COR-L47 (cell line): ENCODE measurements around the gene LRP4.

Experiments
- DNase-seq: peaks from one replicate; lab custom pipeline; 2025; lab: John Stamatoyannopoulos, UW

The LRP4 gene

GRCh38 chr11:46918788-46919513, 601 bp upstream of the LRP4 start:
- DNase-seq, result no peak

GRCh38 chr11:46917762-46918082, 628 bp downstream of the LRP4 start:
- DNase-seq, result no peak

GRCh38 chr11:46917109-46917761, 1.1 kb downstream of the LRP4 start:
- no peak for DNase-seq

- no peak for DNase-seq
These were observed 1.9 kb downstream of the LRP4 start for GRCh38 chr11:46916286-46917108.

GRCh38 chr11:46914910-46915309, 3.4 kb downstream of the LRP4 start:
- no peak for DNase-seq

GRCh38 chr11:46914363-46914762, 4.0 kb downstream of the LRP4 start:
- DNase-seq, result no peak

GRCh38 chr11:46913484-46913883, 4.9 kb downstream of the LRP4 start:
- DNase-seq, result no peak

GRCh38 chr11:46912526-46913150, 5.7 kb downstream of the LRP4 start:
- DNase-seq, result peak; percentile 56

- DNase-seq, result no peak
These were observed 10.7 kb downstream of the LRP4 start for GRCh38 chr11:46907606-46908005.

- no peak for DNase-seq
These were observed 11.7 kb downstream of the LRP4 start for GRCh38 chr11:46906609-46907041.

GRCh38 chr11:46905806-46906205, 12.5 kb downstream of the LRP4 start:
- DNase-seq, result no peak

GRCh38 chr11:46903846-46904245, 14.5 kb downstream of the LRP4 start:
- DNase-seq, result peak; percentile 80

- no peak for DNase-seq
These were observed 15.7 kb downstream of the LRP4 start for GRCh38 chr11:46902694-46903093.

GRCh38 chr11:46901156-46901555, 17.2 kb downstream of the LRP4 start:
- no peak for DNase-seq

GRCh38 chr11:46900091-46900746, 18.1 kb downstream of the LRP4 start:
- DNase-seq, result no peak

GRCh38 chr11:46899501-46900025, 18.8 kb downstream of the LRP4 start:
- DNase-seq, result no peak

- DNase-seq, result no peak
These were observed 19.8 kb downstream of the LRP4 start for GRCh38 chr11:46898396-46899095.

GRCh38 chr11:46896719-46897406, 21.5 kb downstream of the LRP4 start:
- peak; percentile 48 for DNase-seq

- DNase-seq, result no peak
These were observed 22.5 kb downstream of the LRP4 start for GRCh38 chr11:46895821-46896220.

GRCh38 chr11:46894961-46895360, 23.4 kb downstream of the LRP4 start:
- no peak for DNase-seq
